ENCODE measurements around the gene ARHGDIA. TPM values are rescaled to one million over a fixed set of nuclear protein-coding genes. Genes with fewer than 3 reads are reported as not detected.

Gene ARHGDIA
- total RNA-seq, 1 experiment from 2014 or later, result 247 TPM

DNA sequence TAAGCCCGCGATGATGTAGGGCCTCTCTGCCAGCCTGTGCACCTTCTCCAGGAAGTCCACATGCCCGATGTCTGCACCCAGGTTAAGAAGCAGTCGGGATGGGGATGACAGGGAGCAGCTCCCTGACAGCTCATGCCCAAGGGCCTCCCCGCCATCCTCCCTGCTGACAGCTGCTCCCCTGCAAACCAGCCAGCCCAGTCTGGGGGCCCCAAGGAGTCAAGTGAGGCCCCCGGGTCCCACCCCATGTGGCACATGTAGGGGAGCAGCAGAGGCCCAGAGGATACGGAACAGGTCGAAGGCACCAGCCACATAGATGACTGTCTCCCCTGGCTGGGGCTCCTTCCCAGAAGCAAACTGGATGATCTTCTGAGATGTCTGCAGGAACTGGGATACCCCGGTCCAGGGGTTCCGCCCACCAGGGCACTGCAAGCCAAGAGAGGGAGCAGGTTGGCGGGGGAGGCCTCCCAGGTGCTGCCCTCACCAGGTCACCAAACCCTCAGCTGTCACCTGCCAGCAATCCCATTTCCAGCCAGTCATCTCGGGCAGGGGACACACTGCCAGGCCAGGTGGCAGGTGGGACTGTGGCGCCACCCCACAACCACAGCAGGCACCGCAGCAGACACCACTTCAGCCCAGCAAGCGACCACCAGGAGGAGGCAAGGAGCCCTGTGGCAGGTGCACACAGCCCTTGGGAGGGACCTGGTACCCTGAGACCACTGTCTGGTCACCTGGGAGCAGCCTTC, 35.5 kb upstream of the ARHGDIA start:
- no peak for ATAC-seq
- no peaks in the 10 kb centered on the region for H3K9me3 Mint-ChIP-seq
- ChIA-PET CTCF (no interaction called here), POLR2A (no interaction called here)
- TF ChIP-seq ZNF671 (CRISPR knock-in tag; IDR thresholded peaks at IDR 0.05), result no peak
- no peak for TF ChIP-seq TEAD4 (CRISPR knock-in tag; IDR thresholded peaks at IDR 0.05)
- TF ChIP-seq, protein P1, sequence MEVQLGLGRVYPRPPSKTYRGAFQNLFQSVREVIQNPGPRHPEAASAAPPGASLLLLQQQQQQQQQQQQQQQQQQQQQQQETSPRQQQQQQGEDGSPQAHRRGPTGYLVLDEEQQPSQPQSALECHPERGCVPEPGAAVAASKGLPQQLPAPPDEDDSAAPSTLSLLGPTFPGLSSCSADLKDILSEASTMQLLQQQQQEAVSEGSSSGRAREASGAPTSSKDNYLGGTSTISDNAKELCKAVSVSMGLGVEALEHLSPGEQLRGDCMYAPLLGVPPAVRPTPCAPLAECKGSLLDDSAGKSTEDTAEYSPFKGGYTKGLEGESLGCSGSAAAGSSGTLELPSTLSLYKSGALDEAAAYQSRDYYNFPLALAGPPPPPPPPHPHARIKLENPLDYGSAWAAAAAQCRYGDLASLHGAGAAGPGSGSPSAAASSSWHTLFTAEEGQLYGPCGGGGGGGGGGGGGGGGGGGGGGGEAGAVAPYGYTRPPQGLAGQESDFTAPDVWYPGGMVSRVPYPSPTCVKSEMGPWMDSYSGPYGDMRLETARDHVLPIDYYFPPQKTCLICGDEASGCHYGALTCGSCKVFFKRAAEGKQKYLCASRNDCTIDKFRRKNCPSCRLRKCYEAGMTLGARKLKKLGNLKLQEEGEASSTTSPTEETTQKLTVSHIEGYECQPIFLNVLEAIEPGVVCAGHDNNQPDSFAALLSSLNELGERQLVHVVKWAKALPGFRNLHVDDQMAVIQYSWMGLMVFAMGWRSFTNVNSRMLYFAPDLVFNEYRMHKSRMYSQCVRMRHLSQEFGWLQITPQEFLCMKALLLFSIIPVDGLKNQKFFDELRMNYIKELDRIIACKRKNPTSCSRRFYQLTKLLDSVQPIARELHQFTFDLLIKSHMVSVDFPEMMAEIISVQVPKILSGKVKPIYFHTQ (CRISPR knock-in tag; IDR thresholded peaks at IDR 0.05), result no peak
- TF ChIP-seq TCF7 (CRISPR knock-in tag; IDR thresholded peaks at IDR 0.05; ENCODE audit: low read depth), result no peak
- TF ChIP-seq, protein P2, sequence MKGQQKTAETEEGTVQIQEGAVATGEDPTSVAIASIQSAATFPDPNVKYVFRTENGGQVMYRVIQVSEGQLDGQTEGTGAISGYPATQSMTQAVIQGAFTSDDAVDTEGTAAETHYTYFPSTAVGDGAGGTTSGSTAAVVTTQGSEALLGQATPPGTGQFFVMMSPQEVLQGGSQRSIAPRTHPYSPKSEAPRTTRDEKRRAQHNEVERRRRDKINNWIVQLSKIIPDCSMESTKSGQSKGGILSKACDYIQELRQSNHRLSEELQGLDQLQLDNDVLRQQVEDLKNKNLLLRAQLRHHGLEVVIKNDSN (CRISPR knock-in tag; IDR thresholded peaks at IDR 0.05), result no peak
- TF ChIP-seq, protein P3, sequence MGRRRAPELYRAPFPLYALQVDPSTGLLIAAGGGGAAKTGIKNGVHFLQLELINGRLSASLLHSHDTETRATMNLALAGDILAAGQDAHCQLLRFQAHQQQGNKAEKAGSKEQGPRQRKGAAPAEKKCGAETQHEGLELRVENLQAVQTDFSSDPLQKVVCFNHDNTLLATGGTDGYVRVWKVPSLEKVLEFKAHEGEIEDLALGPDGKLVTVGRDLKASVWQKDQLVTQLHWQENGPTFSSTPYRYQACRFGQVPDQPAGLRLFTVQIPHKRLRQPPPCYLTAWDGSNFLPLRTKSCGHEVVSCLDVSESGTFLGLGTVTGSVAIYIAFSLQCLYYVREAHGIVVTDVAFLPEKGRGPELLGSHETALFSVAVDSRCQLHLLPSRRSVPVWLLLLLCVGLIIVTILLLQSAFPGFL (CRISPR knock-in tag; IDR thresholded peaks at IDR 0.05; ENCODE audit: borderline replicate concordance), result no peak
- TF ChIP-seq RELA (CRISPR knock-in tag; IDR thresholded peaks at IDR 0.05; ENCODE audit: borderline replicate concordance), result no peak
- TF ChIP-seq NR2C2 (CRISPR knock-in tag; IDR thresholded peaks at IDR 0.05), result no peak
- no peak for TF ChIP-seq NFATC4 (CRISPR knock-in tag; IDR thresholded peaks at IDR 0.05)
- H3K4me1 Mint-ChIP-seq, result peaks cover 3% of the 10 kb centered on the region; the same call in 1 of the 2 replicates
- H3K36me3 Mint-ChIP-seq, result no peaks in the 10 kb centered on the region
- H3K27me3 Mint-ChIP-seq (ENCODE audit: low read depth), result peaks cover under 1% of the 10 kb centered on the region
- no peak overlapping the region for H3K4me3 Mint-ChIP-seq
- H3K27ac Mint-ChIP-seq, result no peak overlapping the region
- DNase-seq (ENCODE audit: low spot score), result peak; percentile 60

DNA sequence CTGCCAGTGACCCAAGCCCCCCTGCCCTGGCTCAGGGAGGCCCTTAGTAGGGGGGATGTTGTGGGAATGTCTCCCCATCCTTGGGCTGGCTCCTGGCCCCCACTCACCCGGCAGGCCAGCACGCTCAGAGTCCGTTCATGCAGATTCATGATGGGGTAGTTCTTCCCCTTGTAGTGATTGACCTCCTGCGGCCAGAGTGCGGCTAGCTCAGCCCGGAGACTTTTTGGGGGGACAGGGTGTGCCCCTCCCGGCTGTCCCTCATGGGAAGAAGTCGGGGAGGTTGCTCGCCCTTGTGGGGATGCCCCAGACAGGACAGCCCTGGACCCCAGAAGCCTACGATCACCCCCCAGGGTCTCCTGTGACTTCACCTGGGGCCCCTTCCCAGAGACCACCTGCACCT, 34.9 kb upstream of the ARHGDIA start:
- ChIA-PET POLR2A (no interaction called here), CTCF (no interaction called here)
- ATAC-seq (no peak), DNase-seq (ENCODE audit: low spot score) (no peak)
- TF ChIP-seq, protein P4, sequence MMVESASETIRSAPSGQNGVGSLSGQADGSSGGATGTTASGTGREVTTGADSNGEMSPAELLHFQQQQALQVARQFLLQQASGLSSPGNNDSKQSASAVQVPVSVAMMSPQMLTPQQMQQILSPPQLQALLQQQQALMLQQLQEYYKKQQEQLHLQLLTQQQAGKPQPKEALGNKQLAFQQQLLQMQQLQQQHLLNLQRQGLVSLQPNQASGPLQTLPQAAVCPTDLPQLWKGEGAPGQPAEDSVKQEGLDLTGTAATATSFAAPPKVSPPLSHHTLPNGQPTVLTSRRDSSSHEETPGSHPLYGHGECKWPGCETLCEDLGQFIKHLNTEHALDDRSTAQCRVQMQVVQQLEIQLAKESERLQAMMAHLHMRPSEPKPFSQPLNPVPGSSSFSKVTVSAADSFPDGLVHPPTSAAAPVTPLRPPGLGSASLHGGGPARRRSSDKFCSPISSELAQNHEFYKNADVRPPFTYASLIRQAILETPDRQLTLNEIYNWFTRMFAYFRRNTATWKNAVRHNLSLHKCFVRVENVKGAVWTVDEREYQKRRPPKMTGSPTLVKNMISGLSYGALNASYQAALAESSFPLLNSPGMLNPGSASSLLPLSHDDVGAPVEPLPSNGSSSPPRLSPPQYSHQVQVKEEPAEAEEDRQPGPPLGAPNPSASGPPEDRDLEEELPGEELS (CRISPR knock-in tag; IDR thresholded peaks at IDR 0.05), result no peak
- TF ChIP-seq, protein P5, sequence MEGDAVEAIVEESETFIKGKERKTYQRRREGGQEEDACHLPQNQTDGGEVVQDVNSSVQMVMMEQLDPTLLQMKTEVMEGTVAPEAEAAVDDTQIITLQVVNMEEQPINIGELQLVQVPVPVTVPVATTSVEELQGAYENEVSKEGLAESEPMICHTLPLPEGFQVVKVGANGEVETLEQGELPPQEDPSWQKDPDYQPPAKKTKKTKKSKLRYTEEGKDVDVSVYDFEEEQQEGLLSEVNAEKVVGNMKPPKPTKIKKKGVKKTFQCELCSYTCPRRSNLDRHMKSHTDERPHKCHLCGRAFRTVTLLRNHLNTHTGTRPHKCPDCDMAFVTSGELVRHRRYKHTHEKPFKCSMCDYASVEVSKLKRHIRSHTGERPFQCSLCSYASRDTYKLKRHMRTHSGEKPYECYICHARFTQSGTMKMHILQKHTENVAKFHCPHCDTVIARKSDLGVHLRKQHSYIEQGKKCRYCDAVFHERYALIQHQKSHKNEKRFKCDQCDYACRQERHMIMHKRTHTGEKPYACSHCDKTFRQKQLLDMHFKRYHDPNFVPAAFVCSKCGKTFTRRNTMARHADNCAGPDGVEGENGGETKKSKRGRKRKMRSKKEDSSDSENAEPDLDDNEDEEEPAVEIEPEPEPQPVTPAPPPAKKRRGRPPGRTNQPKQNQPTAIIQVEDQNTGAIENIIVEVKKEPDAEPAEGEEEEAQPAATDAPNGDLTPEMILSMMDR (IDR thresholded peaks at IDR 0.05), result no peak
- TF ChIP-seq, protein P6, sequence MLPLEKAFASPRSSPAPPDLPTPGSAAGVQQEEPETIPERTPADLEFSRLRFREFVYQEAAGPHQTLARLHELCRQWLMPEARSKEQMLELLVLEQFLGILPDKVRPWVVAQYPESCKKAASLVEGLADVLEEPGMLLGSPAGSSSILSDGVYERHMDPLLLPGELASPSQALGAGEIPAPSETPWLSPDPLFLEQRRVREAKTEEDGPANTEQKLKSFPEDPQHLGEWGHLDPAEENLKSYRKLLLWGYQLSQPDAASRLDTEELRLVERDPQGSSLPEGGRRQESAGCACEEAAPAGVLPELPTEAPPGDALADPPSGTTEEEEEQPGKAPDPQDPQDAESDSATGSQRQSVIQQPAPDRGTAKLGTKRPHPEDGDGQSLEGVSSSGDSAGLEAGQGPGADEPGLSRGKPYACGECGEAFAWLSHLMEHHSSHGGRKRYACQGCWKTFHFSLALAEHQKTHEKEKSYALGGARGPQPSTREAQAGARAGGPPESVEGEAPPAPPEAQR (CRISPR knock-in tag; IDR thresholded peaks at IDR 0.05), result no peak
- TF ChIP-seq, protein P7, sequence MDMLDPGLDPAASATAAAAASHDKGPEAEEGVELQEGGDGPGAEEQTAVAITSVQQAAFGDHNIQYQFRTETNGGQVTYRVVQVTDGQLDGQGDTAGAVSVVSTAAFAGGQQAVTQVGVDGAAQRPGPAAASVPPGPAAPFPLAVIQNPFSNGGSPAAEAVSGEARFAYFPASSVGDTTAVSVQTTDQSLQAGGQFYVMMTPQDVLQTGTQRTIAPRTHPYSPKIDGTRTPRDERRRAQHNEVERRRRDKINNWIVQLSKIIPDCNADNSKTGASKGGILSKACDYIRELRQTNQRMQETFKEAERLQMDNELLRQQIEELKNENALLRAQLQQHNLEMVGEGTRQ (CRISPR knock-in tag; IDR thresholded peaks at IDR 0.05), result no peak
- TF ChIP-seq, protein P8, sequence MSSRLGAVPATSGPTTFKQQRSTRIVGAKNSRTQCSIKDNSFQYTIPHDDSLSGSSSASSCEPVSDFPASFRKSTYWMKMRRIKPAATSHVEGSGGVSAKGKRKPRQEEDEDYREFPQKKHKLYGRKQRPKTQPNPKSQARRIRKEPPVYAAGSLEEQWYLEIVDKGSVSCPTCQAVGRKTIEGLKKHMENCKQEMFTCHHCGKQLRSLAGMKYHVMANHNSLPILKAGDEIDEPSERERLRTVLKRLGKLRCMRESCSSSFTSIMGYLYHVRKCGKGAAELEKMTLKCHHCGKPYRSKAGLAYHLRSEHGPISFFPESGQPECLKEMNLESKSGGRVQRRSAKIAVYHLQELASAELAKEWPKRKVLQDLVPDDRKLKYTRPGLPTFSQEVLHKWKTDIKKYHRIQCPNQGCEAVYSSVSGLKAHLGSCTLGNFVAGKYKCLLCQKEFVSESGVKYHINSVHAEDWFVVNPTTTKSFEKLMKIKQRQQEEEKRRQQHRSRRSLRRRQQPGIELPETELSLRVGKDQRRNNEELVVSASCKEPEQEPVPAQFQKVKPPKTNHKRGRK (CRISPR knock-in tag; IDR thresholded peaks at IDR 0.05; ENCODE audit: borderline replicate concordance), result no peak
- no peak for TF ChIP-seq FOXK1 (CRISPR knock-in tag; IDR thresholded peaks at IDR 0.05)
- no peak for TF ChIP-seq MYBL2 (CRISPR knock-in tag; IDR thresholded peaks at IDR 0.05)
- no peak for TF ChIP-seq RELA (CRISPR knock-in tag; IDR thresholded peaks at IDR 0.05; ENCODE audit: borderline replicate concordance)
- TF ChIP-seq, protein P2 (CRISPR knock-in tag; IDR thresholded peaks at IDR 0.05), result no peak
- no peak for TF ChIP-seq ZNF232 (CRISPR knock-in tag; IDR thresholded peaks at IDR 0.05)
- no peaks in the 10 kb centered on the region for H3K36me3 Mint-ChIP-seq
- peaks cover 3% of the 10 kb centered on the region; the same call in 1 of the 2 replicates for H3K4me1 Mint-ChIP-seq
- H3K4me3 Mint-ChIP-seq, result no peak overlapping the region
- no peaks in the 10 kb centered on the region for H3K9me3 Mint-ChIP-seq
- no peak overlapping the region for H3K27ac Mint-ChIP-seq
- peaks cover 7% of the 10 kb centered on the region for H3K27me3 Mint-ChIP-seq (ENCODE audit: low read depth)
